HG03460 (cell line): ENCODE measurements around the gene HIVEP1.
"Not testable (repeated sequence)": the region's sequence is repeated elsewhere in the genome, so short reads cannot be mapped to it uniquely, and the experiment has no call there.

ENCODE experiments used
- ATAC-seq: cut with Tn5 transposase; IDR thresholded peaks from one replicate; pipeline ENCODE4 v1.9.1; 2021; ENCODE audit not compliant: unreplicated experiment

Gene HIVEP1

DNA sequence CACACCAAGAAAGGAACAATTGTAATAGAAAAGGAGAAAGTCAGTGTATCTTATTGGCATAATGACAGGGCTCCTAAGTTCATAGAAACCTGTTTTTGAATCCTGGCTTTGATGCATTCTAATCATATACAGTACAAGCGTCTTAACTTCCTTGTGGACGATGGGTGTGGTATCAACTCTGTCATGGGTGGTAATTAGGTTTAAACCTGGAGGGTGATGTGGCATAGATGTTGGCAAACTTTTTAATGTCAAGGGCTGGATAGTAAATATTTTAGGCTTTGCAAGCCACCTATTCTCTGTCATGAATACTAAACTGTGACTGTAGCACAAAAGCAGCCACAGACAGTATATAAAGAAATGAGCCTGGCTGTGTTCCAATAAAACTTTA is 139.3 kb downstream of the HIVEP1 start:
- ATAC-seq, result no peak

DNA sequence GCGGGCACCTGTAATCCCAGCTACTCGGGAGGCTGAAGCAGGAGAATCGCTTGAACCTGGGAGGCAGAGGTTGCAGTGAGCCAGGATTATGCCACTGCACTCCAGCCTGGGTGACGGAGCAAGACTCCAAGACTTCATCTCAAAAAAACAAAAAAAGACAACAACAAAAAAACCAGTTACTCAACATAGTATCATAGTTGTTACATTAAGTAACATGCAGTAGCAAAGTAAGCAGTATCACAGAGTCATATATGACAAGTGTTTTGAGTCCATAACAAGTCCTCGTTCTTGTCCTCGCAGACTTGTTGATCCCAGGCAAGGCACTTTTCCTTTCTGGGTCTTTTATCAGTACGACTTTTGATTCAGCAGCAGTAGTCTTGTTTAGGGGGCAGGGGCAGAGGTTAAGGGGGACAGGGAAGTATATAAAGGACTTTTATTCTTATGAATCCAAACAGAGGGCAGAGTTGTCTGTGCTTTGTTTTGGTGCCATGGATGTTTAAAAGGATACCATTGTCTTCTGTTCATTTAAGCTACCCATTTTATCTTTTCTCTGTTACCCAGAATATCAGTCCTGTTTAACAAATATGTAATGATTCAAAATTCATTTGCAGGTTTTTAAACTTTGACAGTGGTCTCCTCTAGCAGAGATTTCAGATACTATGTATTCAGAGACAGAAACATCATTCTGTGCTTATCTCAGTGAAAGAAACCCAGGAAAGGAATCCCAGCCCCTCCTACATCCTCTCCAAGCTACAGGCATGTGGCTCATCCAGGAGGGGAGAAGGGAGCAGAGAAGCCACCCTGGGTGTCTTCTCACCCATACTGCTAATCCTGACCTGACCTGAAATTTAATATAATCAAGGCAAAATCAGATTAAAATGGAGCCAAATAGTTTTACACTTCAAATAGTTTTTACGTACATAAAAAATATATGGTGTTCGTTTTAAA is 140.2 kb downstream of the HIVEP1 start:
- no peak for ATAC-seq

DNA sequence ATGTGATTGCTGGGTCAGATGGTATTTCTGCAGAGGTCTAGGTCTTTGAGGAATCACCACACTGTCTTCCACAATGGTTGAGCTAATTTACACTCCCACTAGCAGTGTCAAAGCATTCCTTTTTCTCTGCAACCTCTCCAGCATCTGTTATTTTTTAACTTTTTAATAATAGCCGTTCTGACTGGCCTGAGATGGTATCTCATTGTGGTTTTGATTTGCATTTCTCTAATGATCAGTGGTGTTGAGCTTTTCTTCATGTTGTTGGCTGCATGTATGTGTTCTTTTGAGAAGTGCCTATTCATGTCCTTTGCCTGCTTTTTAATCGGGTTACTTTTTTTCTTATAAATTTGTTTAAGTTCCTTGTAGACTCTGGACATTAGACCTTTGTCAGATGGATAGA is 143.7 kb downstream of the HIVEP1 start:
- ATAC-seq, result not testable (repeated sequence)

DNA sequence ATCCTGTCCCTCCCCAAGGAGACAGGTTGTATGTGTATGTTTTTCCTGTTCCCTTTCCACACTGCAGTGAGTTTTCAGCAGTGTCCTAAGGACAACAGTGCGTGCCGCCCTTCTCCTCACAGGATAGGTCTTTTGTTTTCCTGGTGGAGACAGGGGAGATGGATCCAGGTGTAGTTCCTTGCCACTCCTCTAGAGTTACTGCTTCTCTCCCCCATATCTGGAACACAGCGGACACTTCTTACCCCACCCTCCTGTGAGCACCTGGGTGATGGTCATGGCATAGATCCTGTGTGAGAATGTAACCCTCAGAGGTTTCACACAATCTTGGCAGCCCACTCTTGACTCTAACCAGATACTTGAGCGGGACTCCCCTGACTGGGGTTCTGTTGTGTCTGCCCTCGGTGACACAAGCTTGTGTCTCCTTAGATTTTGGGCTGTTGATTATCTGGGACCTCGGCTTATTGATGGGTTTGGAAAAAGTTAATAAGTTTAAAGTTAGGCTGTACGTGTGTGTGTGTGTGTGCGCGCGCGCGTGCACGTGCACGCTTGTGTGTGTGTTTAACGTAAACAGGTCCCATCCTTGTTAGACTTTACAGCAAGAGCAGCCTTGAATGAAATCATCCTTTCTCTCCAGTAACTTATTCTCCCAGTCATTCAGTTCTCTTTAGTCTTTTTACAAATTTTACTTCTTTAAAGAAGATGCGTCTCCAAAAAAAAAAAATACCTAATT is 146.7 kb downstream of the HIVEP1 start:
- no peak for ATAC-seq

DNA sequence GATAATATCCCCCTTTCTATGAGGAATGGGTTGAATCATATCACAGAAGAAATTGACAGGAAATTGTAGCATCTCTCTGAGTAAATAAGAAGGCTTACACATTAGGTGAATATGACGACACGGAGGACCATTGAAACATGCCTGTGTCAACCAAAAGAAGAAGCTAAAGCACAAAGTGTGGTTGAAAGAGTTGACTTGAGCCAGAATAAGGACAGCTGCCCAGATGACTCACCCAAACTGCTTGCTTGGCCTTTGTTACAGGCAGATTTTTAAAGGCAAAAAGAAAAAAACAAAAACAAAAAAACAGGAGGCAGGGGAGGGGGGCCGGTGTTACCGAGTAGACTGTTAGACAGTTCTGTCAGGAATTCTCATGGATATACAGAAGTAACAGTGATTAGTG is 148.2 kb downstream of the HIVEP1 start:
- no peak for ATAC-seq

DNA sequence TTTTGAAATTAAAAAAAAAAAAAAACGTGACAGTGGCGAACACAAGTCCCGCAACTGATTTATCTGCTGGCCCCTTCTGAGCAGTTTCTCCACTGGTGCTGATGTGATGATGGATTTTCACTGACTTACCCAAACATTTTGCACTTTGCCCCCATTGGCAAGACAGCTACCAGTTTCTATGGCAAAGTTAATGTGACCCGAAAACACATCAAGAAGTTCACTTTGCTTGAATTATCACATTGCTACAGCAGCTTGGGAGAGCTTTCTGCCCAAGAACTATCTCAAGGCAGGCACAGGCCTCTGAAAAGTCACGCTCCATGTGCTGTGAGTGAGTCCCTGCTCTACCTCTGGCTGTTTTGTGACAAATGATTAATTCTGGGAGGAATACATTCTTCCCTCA is 150.1 kb downstream of the HIVEP1 start:
- no peak for ATAC-seq

DNA sequence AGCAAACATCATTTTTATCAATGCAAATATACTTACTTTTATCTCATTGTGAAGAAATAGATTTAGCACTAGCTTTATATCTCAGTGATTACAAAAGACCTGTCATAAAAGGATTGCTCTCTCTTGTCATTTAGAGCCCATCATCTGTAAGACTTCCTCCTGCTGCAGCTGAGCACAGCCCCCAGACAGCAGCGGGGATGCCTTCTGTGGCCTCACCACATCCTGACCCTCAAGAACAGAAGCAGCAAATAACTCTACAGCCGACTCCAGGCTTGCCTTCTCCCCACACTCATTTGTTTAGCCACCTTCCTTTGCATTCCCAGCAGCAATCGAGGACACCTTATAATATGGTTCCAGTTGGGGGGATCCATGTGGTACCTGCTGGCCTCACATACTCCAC is 151.0 kb downstream of the HIVEP1 start:
- peak; percentile 96 for ATAC-seq

DNA sequence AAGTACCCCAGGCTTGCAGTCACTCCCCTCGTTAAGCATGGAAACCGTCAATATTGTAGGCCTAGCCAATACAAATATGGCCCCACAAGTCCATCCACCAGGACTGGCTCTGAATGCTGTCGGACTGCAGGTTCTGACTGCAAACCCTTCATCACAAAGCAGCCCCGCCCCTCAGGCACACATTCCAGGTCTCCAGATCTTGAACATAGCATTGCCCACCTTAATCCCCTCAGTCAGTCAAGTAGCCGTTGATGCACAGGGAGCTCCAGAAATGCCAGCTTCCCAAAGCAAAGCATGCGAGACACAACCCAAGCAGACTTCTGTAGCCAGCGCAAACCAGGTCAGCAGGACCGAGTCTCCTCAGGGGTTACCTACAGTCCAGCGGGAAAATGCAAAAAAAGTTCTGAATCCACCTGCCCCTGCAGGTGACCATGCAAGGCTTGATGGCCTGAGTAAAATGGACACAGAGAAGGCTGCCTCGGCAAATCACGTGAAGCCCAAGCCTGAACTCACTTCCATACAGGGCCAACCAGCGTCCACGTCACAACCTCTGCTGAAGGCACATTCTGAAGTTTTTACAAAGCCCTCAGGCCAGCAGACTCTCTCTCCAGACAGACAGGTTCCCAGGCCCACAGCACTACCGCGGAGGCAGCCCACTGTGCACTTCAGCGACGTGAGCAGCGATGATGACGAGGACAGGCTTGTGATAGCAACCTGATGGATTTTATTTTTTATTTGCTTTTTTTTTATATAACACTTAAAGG is 151.8 kb downstream of the HIVEP1 start:
- no peak for ATAC-seq

DNA sequence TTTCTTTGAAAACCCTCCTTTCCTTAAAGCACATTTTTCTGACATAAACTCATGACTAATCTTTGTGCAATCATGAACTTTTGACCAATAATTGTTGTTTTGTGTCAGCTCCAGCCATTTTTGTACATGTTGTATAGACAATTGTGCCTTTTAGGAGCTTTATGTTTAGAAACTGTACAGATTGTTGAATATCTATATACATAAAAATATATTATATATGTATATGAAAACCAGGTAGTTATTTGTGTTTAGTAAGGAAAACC is 152.3 kb downstream of the HIVEP1 start:
- ATAC-seq, result no peak

DNA sequence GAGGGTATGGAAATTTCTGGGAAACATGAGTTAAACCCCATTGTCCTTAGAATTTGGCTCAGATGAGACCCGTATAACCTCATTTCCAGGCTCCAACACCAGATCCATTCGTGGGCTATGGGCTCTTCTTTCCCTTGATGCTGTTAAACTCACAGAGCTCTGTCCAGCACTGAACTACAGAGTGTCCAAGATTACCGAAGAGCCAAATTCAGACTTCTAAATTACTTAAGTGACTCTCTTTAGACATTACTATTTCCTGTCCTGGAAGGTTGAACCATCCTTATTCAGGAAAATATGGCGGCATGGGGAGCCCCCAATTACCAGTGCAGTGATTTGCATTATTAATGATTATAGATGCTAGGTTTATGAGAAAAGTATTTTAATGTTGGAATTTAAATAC is 153.2 kb downstream of the HIVEP1 start:
- ATAC-seq, result no peak

DNA sequence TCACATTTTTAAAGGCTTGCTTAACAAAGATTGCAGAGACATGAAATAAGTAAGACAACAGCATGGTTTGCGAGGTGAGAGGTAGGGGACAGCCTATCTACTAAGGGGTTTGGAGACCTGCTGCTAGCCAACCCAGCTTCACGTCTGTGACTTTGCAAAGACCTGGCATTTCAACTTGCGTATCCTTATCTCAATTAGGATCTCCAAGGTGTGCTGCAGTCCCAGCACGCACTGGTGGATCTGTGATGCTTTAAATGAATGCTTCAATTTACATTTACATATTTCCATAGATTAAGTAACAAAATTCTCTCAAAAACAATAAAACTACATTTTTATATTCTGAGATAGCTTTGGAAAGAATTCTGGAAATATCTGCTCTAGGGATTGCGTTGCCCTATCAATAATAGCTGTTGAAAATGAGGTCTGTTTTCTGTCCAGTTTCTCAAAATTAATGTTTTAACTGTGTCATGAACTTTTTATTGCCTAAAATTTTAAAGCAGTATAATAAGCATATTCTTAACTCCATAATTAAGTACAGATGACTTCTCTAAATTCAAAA is 153.7 kb downstream of the HIVEP1 start:
- ATAC-seq, result no peak

DNA sequence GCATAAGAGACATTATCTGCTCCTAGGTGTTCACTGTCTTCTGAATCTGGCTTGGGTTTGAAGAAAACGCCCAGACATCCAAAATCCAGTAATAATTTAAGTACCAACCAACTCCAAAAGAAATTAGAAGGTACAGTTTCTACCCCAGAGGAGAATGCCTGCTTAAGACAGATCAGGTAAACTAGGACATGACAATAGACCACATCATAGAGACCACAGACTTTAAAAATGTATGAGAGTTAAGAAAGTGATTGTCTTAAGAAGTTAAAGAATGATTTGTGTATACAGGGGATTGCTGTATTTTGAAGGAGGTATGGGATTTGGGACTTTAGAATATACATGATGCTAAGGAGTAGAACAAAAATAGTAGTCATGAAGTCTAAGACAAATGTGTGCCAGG is 157.3 kb downstream of the HIVEP1 start:
- no peak for ATAC-seq

DNA sequence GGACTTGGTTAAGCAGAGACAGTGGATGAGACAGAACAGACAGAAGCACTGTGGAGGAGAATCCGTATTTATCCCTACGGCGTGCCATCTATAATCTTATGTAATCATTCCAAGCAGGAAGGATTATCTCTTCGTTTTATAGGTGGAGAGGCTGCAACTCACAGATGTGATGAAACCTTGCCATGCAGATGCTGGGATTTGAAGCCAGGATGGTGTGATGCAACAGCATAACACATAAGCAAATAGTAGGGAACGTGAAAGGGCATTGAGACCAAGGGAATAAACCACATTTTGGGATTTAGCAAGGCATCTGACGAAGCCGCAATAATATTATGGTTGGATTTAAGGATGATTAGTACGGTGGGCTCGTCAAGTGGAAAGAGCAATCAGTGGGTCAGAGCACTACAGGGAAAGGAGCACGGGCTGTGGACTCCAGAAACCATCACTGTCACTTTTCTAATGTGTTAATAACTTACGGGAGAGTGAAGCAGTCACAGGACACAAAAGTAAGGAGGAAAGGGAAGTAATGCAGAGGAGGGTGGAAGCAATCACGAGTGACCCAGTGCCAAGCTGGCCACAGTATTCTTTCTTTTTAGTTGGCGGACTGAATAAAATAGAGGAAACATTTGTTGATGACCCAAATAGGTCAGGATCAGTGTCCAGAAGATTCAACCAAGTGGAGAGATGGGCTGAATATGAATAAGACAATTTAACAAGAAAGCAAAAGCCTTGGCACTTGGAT is 158.4 kb downstream of the HIVEP1 start:
- no peak for ATAC-seq

DNA sequence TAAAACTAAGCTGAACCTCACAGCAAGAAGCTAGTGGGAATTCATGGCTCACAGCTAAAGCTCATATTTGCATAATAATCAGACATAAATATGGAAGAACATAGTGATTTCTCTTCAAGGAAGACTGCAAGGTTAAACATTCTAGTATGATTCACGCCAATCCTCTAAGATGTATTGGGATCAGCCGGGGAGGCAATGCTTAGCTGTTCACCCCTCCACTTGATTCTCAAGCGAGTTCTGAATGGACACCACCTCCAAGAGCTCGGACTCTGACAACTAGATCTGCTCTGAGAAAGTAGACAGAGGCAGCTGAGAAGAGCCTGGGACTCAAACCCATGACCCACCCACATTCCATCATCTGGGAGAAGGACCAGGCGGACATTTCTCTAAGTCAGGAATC is 159.6 kb downstream of the HIVEP1 start:
- ATAC-seq, result no peak

DNA sequence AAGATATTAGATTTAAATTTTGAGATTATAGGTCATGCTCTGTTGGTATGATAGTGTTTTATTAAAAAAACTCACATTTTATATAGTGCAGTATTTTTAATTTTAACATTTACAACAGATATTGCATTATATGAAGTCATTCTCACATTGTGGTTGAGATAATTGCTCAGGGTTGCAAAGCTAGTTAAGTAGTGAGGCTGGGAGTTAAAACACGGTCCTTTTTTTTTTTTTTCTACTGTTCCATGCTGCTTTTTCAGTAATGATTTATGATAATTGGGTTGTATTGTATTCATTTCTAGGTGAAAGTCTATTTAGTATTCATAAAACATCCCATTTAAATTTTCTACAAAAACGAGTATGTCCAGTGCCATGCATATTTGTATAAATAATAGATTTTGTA is 160.5 kb downstream of the HIVEP1 start:
- no peak for ATAC-seq

DNA sequence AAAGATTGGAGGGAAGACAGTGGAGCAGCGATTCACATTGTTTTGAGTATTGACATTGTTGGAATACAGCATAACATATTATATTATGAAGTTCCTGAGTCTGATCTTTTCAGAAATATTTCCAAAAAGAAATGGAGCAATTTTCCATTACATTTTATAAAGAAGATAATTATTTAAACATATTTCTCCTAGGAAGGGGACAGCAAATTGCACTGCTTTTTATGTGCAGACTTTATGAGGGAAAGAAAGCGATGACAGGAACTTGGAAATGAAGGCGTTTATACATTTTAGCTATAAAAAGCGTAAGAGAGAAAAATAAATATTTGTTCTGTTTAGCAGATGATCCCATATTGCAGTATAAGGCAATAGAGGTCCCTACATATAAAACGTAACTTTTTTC is 161.1 kb downstream of the HIVEP1 start:
- no peak for ATAC-seq

DNA sequence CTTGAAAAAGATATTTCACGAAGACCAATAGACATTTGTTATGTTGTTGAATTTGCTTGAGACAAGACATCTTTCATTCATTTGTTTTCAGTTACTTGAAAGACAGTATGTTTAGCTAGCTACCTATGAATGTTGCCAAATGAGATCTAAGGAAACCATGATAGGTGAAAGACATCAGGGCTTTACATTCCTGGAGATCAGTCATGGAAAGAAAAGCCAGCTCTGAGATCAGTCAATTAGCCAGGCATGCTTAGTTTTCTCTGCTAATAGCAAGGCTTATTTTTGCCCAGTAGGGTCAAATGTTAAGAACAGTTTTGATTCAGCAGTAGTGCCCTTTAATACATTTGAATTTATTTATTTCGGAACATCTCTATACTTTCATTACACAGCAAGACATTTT is 161.5 kb downstream of the HIVEP1 start:
- ATAC-seq, result no peak

DNA sequence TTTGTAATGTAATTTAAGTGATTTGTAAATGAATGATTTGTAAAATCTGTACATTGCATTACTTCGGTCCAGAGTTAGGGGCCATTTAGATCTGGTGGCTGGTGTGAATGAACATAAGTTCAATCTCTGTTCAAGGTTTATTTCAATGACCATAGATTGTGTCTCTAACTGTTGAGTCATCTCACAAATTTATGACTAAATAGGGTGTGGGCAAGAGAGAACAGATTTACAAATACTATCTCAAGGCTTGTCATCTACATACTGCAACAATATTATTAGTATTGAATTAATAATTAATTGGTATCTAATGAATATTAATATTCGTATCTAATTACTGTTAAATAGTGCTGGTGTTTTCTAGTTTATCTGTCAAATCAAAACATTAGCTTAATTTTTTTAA is 162.8 kb downstream of the HIVEP1 start:
- ATAC-seq, result no peak

DNA sequence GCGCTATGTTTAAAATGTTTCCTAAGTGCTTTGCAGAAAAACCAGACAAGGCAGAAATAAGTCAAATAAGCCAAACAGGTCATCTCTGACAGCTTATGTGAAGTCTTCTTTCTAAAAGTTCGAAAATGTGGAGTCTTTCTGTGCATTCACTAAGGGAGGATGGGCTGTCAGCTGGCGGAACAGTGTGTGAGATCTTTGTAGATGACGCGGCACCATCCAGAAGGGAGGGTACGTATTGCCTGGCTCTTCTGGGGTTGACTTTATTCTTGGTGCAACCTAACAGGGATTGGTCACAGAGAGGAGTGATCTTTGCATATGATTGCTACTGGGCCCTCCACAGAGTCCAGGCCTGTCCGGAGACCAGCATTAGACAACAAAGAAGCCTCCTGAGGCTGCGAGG is 163.5 kb downstream of the HIVEP1 start:
- no peak for ATAC-seq

DNA sequence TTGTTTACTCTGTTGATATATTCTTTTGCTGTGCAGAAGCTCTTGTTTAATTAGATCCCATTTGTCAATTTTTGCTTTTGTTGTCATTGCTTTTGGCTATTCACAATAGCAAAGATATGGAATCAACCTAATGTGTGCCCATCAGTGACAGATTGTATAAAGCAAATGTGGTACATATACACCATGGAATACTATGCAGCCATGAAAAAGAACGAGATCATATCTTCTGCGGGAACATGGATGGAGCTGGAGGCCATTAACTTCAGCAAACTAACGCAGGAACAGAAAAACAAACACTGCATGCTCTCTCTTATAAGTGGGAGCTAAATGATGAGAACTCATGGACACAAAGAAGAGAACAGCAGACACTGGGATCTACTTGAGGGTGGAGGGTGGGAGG is 164.7 kb downstream of the HIVEP1 start:
- ATAC-seq, result not testable (repeated sequence)

DNA sequence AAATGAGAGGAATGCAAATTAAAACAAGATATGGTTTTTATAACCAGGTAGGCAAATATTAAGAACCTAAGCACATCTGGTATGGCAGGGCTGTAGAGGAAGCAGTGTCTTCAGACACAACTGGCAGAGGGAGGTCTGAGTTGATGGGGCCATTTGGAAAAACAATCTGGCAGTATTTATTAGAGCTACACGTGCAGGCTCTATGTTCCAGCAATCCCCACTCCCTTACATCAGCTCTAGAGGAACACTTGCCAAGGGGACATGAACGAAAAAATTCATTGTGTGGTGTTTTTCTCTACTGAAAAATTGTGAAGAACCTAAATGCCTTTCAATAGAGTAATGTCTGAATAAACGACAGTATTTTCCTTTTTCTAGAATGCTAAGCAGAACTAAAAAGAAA is 166.4 kb downstream of the HIVEP1 start:
- ATAC-seq, result no peak
